GM23248 (cell line): ENCODE measurements around the gene IRGM. TPM values are rescaled to one million over a fixed set of nuclear protein-coding genes. Genes with fewer than 3 reads are reported as not detected.
"Not testable (repeated sequence)": the region's sequence is repeated elsewhere in the genome, so short reads cannot be mapped to it uniquely, and the experiment has no call there.

ENCODE experiments used
- DNase-seq: peaks from one replicate; pipeline ENCODE4 v3.0.0-alpha.2; 2015
- H2AFZ ChIP-seq: fragments of 200-600 bp; sonication (generic); 2 replicates; pipeline ENCODE4 v1.6.1; 2016; ENCODE audit warnings: antibody characterized with exemption
- H3F3A ChIP-seq: fragments of 200-600 bp; sonication (generic); 2 replicates; pipeline ENCODE4 v1.6.1; 2016; ENCODE audit warnings: mild to moderate bottlenecking, antibody characterized with exemption, mixed run types; ENCODE audit not compliant: insufficient read depth
- H3K27ac ChIP-seq: fragments of 200-600 bp; sonication (generic); 2 replicates; pipeline ENCODE4 v1.5.1; 2016; ENCODE audit warnings: mild to moderate bottlenecking
- H3K27me3 ChIP-seq: fragments of 200-600 bp; sonication (generic); replicated peaks from 2 replicates; pipeline ENCODE4 v1.6.1; 2016; ENCODE audit warnings: mild to moderate bottlenecking; ENCODE audit not compliant: insufficient read depth
- H3K36me3 ChIP-seq: fragments of 200-600 bp; sonication (generic); 2 replicates; pipeline ENCODE4 v1.6.1; 2016; ENCODE audit warnings: low read depth, mild to moderate bottlenecking
- H3K4me1 ChIP-seq: fragments of 200-600 bp; sonication (generic); 2 replicates; pipeline ENCODE4 v1.6.1; 2016; ENCODE audit warnings: mild to moderate bottlenecking; ENCODE audit not compliant: insufficient read depth
- H3K4me2 ChIP-seq: fragments of 200-600 bp; sonication (generic); one replicate; pipeline ENCODE4 v1.6.1; 2016; ENCODE audit warnings: mild to moderate bottlenecking; ENCODE audit not compliant: unreplicated experiment
- H3K4me3 ChIP-seq: fragments of 200-600 bp; sonication (generic); 2 replicates; pipeline ENCODE4 v1.5.1; 2016; ENCODE audit warnings: mild to moderate bottlenecking
- H3K79me2 ChIP-seq: fragments of 200-600 bp; sonication (generic); 2 replicates; pipeline ENCODE4 v1.6.1; 2016; ENCODE audit warnings: mild to moderate bottlenecking; ENCODE audit not compliant: insufficient read depth
- H3K9ac ChIP-seq: fragments of 200-600 bp; sonication (generic); 2 replicates; pipeline ENCODE4 v1.6.1; 2016; ENCODE audit warnings: mild to moderate bottlenecking
- H3K9me2 ChIP-seq: fragments of 200-600 bp; sonication (generic); 2 replicates; pipeline ENCODE4 v1.6.1; 2016; ENCODE audit warnings: mixed run types, mild to moderate bottlenecking, moderate library complexity; ENCODE audit not compliant: insufficient read depth
- H3K9me3 ChIP-seq: fragments of 200-600 bp; sonication (generic); one replicate; pipeline ENCODE4 v1.6.1; 2017; ENCODE audit warnings: low read depth
- H4K20me1 ChIP-seq: fragments of 200-600 bp; sonication (generic); 2 replicates; pipeline ENCODE4 v1.6.0; 2016; ENCODE audit not compliant: insufficient read depth
- EZH2 ChIP-seq: fragments of 200-600 bp; sonication (generic); IDR thresholded peaks from 2 replicates; pipeline ENCODE4 v1.6.1; 2018; ENCODE audit warnings: antibody characterized with exemption, mild to moderate bottlenecking; ENCODE audit not compliant: insufficient read depth, poor library complexity, severe bottlenecking
- EZH2phosphoT487 ChIP-seq: fragments of 200-600 bp; sonication (generic); IDR thresholded peaks from 2 replicates; pipeline ENCODE4 v1.6.1; 2018; ENCODE audit warnings: antibody characterized with exemption, moderate library complexity, mild to moderate bottlenecking, low read depth; ENCODE audit not compliant: insufficient read depth
- WGBS, 2 experiments: methylation state at CpG; one replicate each; pipeline ENCODE4 v1.1.6; 2015 to 2017; ENCODE audit warnings: low lambda C conversion rate in 2 of 2, low coverage in 1 of 2; ENCODE audit errors: missing lambda C conversion rate in 2 of 2; 5-methylcytosine and 5-hydroxymethylcytosine counted together
- in situ Hi-C: fragments of 300-500 bp; cut with MboI; formaldehyde crosslinking; loops from 2 replicates; pipeline ENCODE4 v1.15.0; 2020
- polyA plus RNA-seq: library from polyadenylated mRNA; unstranded; fragments of >200 nt; fragmentation: Nextera tagmentation; extraction: Ambion mirVana; gene quantifications from 2 replicates; pipeline ENCODE4 v1.2.1, GENCODE V29; 2016
- total RNA-seq: library from RNA; depleted of rRNA; stranded (reverse); fragments of >200 nt; shearing (Covaris generic); gene quantifications from 2 replicates; pipeline ENCODE4 v1.2.3, GENCODE V29; 2014

The IRGM gene
- total and polyA plus RNA-seq, 2 experiments from 2014 or later = not detected

GRCh38 chr5:150836064-150836463, 10.3 kb upstream of the IRGM start:
- WGBS, 2 experiments = 87 to 88% methylated on average over 5 of the region's 5 CpGs
- H3K36me3 ChIP-seq = no peaks in the 10 kb centered on the region
- no peaks in the 10 kb centered on the region for H4K20me1 ChIP-seq
- no peaks in the 10 kb centered on the region for H3K4me1 ChIP-seq
- no peaks in the 10 kb centered on the region for H3K9me2 ChIP-seq
- H2AFZ ChIP-seq = no peak overlapping the region
- no peak overlapping the region for H3K27ac ChIP-seq
- H3K79me2 ChIP-seq = no peaks in the 10 kb centered on the region
- peaks cover 22% of the 10 kb centered on the region; the same call in 1 of the 2 replicates for H3K27me3 ChIP-seq
- no peaks in the 10 kb centered on the region for H3K9me3 ChIP-seq
- H3F3A ChIP-seq = no peaks in the 10 kb centered on the region
- H3K9ac ChIP-seq = no peak overlapping the region
- no peak for DNase-seq
- no peak for TF ChIP-seq EZH2phosphoT487
- no peak for TF ChIP-seq EZH2
- H3K4me2 ChIP-seq = no peak overlapping the region
- H3K4me3 ChIP-seq = no peak overlapping the region
- in situ Hi-C loops = no loop called here

- WGBS, 2 experiments = 64 to 67% methylated on average over 3 of the region's 3 CpGs
- Histone ChIP-seq H3K9ac (no peak overlapping the region), H3K9me2 (no peaks in the 10 kb centered on the region), H2AFZ (no peak overlapping the region), H3K4me1 (no peaks in the 10 kb centered on the region), H3K4me2 (no peak overlapping the region), H3K27ac (no peak overlapping the region), H3K27me3 (peaks cover 22% of the 10 kb centered on the region; the same call in 1 of the 2 replicates), H4K20me1 (no peaks in the 10 kb centered on the region), H3K9me3 (no peaks in the 10 kb centered on the region), H3K4me3 (no peak overlapping the region), H3K79me2 (no peaks in the 10 kb centered on the region), H3K36me3 (no peaks in the 10 kb centered on the region), H3F3A (no peaks in the 10 kb centered on the region)
- no peak for TF ChIP-seq EZH2phosphoT487
- no peak for TF ChIP-seq EZH2
- in situ Hi-C loops = no loop called here
- DNase-seq = peak; percentile 11
Observed at GRCh38 chr5:150836703-150837102, 9.6 kb upstream of the IRGM start.

GRCh38 chr5:150845185-150845859, 999 bp upstream of the IRGM start:
- H3K27ac ChIP-seq, H2AFZ ChIP-seq, H3K9ac ChIP-seq, H4K20me1 ChIP-seq, DNase-seq, H3K4me1 ChIP-seq, H3K79me2 ChIP-seq, H3K4me3 ChIP-seq, H3K36me3 ChIP-seq, H3K27me3 ChIP-seq, H3K9me3 ChIP-seq, H3F3A ChIP-seq, H3K4me2 ChIP-seq, H3K9me2 ChIP-seq: not testable (repeated sequence)
- 88 to 89% methylated on average over 27 to 31 of the region's 32 CpGs for WGBS, 2 experiments
- in situ Hi-C loops = loop anchor here (10.0 kb wide), 1 partner anchor 281 kb away; no protein-coding TSS in a partner anchor

GRCh38 chr5:150846654-150847333, 473 bp downstream of the IRGM start:
- in situ Hi-C loops = loop anchor here (10.0 kb wide), 1 partner anchor 282 kb away; no protein-coding TSS in a partner anchor
- H3F3A ChIP-seq = no peaks in the 10 kb centered on the region
- no peak overlapping the region for H3K4me3 ChIP-seq
- no peaks in the 10 kb centered on the region for H3K9me2 ChIP-seq
- peak; percentile 93 for DNase-seq
- H3K36me3 ChIP-seq = no peaks in the 10 kb centered on the region
- H3K79me2 ChIP-seq = no peaks in the 10 kb centered on the region
- WGBS, 2 experiments = 58 to 60% methylated on average over 22 of the region's 22 CpGs
- H3K9ac ChIP-seq = no peak overlapping the region
- no peaks in the 10 kb centered on the region for H3K9me3 ChIP-seq
- H2AFZ ChIP-seq = no peak overlapping the region
- peaks cover 3% of the 10 kb centered on the region for H3K4me1 ChIP-seq
- no peak overlapping the region for H3K4me2 ChIP-seq
- TF ChIP-seq EZH2phosphoT487 (no peak), EZH2 (no peak)
- no peaks in the 10 kb centered on the region for H4K20me1 ChIP-seq
- H3K27ac ChIP-seq = no peak overlapping the region
- 0 out of 2 replicates have a peak, but pooled peaks cover 4% of the 10 kb centered on the region for H3K27me3 ChIP-seq
